ENCODE results near the gene TESK2.
"Not testable (repeated sequence)": the region's sequence is repeated elsewhere in the genome, so short reads cannot be mapped to it uniquely, and the experiment has no call there.

Gene TESK2

GRCh38 chr1:45490626-45491486 lies at the start of gene TESK2:
Gene TESK2, minus strand, starts transcription at chr1:45491163. Its CDS starts 33,378 bp downstream, at chr1:45457785.
- H3K4me3 ChIP-seq (ENCODE audit: low read length), result peak within 1 kb of the TSS; percentile 91
- DNase-seq (ENCODE audit: low read depth), result peak; percentile 99
- no peak for TF ChIP-seq CTCF (conservative IDR thresholded peaks at IDR 0.05; ENCODE audit: low read length)

- no peak for TF ChIP-seq CTCF (conservative IDR thresholded peaks at IDR 0.05; ENCODE audit: low read length)
- no peak overlapping the region for H3K4me3 ChIP-seq (ENCODE audit: low read length)
- no peak for DNase-seq (ENCODE audit: low read depth)
These were observed 45.9 kb upstream of the TESK2 start for GRCh38 chr1:45536886-45537285.

GRCh38 chr1:45535988-45536766 lies 45.2 kb upstream of the TESK2 start:
- no peak overlapping the region for H3K4me3 ChIP-seq (ENCODE audit: low read length)
- DNase-seq (ENCODE audit: low read depth), result no peak
- TF ChIP-seq CTCF (conservative IDR thresholded peaks at IDR 0.05; ENCODE audit: low read length), result no peak

- no peak overlapping the region for H3K4me3 ChIP-seq (ENCODE audit: low read length)
- TF ChIP-seq CTCF (conservative IDR thresholded peaks at IDR 0.05; ENCODE audit: low read length), result no peak
- DNase-seq (ENCODE audit: low read depth), result no peak
These were observed 40.9 kb upstream of the TESK2 start for GRCh38 chr1:45531873-45532272.

GRCh38 chr1:45530632-45531135 lies 39.7 kb upstream of the TESK2 start:
- DNase-seq (ENCODE audit: low read depth), result no peak
- TF ChIP-seq CTCF (conservative IDR thresholded peaks at IDR 0.05; ENCODE audit: low read length), result no peak
- H3K4me3 ChIP-seq (ENCODE audit: low read length), result no peak overlapping the region

- TF ChIP-seq CTCF (conservative IDR thresholded peaks at IDR 0.05; ENCODE audit: low read length), result no peak
- H3K4me3 ChIP-seq (ENCODE audit: low read length), result no peak overlapping the region
- no peak for DNase-seq (ENCODE audit: low read depth)
These were observed 35.2 kb upstream of the TESK2 start for GRCh38 chr1:45526135-45526644.

- DNase-seq (ENCODE audit: low read depth); H3K4me3 ChIP-seq (ENCODE audit: low read length): not testable (repeated sequence)
These were observed 33.0 kb upstream of the TESK2 start for GRCh38 chr1:45523975-45524374.

GRCh38 chr1:45523516-45523915 lies 32.6 kb upstream of the TESK2 start:
- H3K4me3 ChIP-seq (ENCODE audit: low read length); DNase-seq (ENCODE audit: low read depth): not testable (repeated sequence)

Data from AG10803 (cell line).